PC-3 (cell line): ENCODE results near the gene HBG2. TPM values are rescaled to one million over a fixed set of nuclear protein-coding genes. Genes with fewer than 3 reads are reported as not detected.
"Not testable (repeated sequence)": the region's sequence is repeated elsewhere in the genome, so short reads cannot be mapped to it uniquely, and the experiment has no call there.

Experiments used
- ATAC-seq: fragments of 200-7000 bp; cut with Tn5 transposase; 2 replicates; pipeline ENCODE4 v1.9.1; 2020; ENCODE audit warnings: mild to moderate bottlenecking, moderate library complexity
- BruUV-seq: library from RNA; stranded (reverse); fragments of 400-500 nt; replicated peaks from 2 replicates; lab custom pipeline; 2021; lab: Mats Ljungman, UMichigan
- CTCF ChIA-PET: fragments of 300-600 bp; sonication (Branson Sonifier 250); formaldehyde crosslinking; loops from one replicate; lab custom pipeline; 2022; ENCODE audit warnings: antibody characterized with exemption; lab: Charles Lee
- POLR2A ChIA-PET: fragments of 300-600 bp; sonication (Branson Sonifier 250); formaldehyde crosslinking; loops from one replicate; lab custom pipeline; 2022; ENCODE audit warnings: antibody characterized with exemption; ENCODE audit not compliant: unreplicated experiment; lab: Charles Lee
- DNase-seq: peaks from one replicate; pipeline ENCODE4 v3.0.0-alpha.2; 2015
- H2AFZ ChIP-seq: fragments of 300-600 bp; sonication (generic); 2 replicates; pipeline ENCODE4 v1.6.0; 2016; ENCODE audit warnings: antibody characterized with exemption, low read length
- H3F3A ChIP-seq: fragments of 300-600 bp; sonication (generic); one replicate; pipeline ENCODE4 v1.6.0; 2017; ENCODE audit warnings: antibody characterized with exemption, low read length, control low read depth, mild to moderate bottlenecking; ENCODE audit not compliant: unreplicated experiment
- H3K27ac ChIP-seq: fragments of 300-600 bp; sonication (generic); 2 replicates; pipeline ENCODE4 v1.5.1; 2016; ENCODE audit warnings: mild to moderate bottlenecking, low read length
- H3K27me3 ChIP-seq: fragments of 300-600 bp; sonication (generic); 2 replicates; pipeline ENCODE4 v1.6.1; 2016; ENCODE audit warnings: low read length, mixed read lengths
- H3K36me3 ChIP-seq: fragments of 300-600 bp; sonication (generic); 2 replicates; pipeline ENCODE4 v1.6.1; 2016; ENCODE audit warnings: low read depth, mixed run types, low read length, mixed read lengths
- H3K4me1 ChIP-seq: fragments of 300-600 bp; sonication (generic); 2 replicates; pipeline ENCODE4 v1.5.1; 2016; ENCODE audit warnings: low read length; ENCODE audit not compliant: insufficient read depth
- H3K4me2 ChIP-seq: fragments of 300-600 bp; sonication (generic); 2 replicates; pipeline ENCODE4 v1.6.0; 2016; ENCODE audit warnings: low read length
- H3K4me3 ChIP-seq: fragments of 300-600 bp; sonication (generic); 2 replicates; pipeline ENCODE4 v1.5.1; 2016; ENCODE audit warnings: mild to moderate bottlenecking, low read length, mixed read lengths
- H3K79me2 ChIP-seq: fragments of 300-600 bp; sonication (generic); 2 replicates; pipeline ENCODE4 v1.6.1; 2017; ENCODE audit warnings: low read length, mixed read lengths
- H3K9ac ChIP-seq: fragments of 300-600 bp; sonication (generic); 2 replicates; pipeline ENCODE4 v1.6.0; 2016; ENCODE audit warnings: mild to moderate bottlenecking, low read length
- H3K9me2 ChIP-seq: fragments of 300-600 bp; sonication (generic); replicated peaks from 2 replicates; pipeline ENCODE4 v1.6.1; 2016; ENCODE audit warnings: mixed run types, low read length, mixed read lengths
- H3K9me3 ChIP-seq: fragments of 300-600 bp; sonication (generic); 2 replicates; pipeline ENCODE4 v1.6.1; 2016; ENCODE audit warnings: low read length, mixed read lengths
- H4K20me1 ChIP-seq: fragments of 300-600 bp; sonication (generic); 2 replicates; pipeline ENCODE4 v1.6.1; 2016; ENCODE audit warnings: low read length, mixed read lengths
- CTCF ChIP-seq: fragments of 300-600 bp; sonication (generic); conservative IDR thresholded peaks from 2 replicates; pipeline ENCODE4 v1.5.1; 2017; ENCODE audit warnings: antibody characterized with exemption, low read depth, mild to moderate bottlenecking, low read length
- EZH2 ChIP-seq: fragments of 300-600 bp; sonication (generic); IDR thresholded peaks from one replicate; pipeline ENCODE4 v1.6.1; 2017; ENCODE audit warnings: antibody characterized with exemption, mild to moderate bottlenecking, low read length; ENCODE audit not compliant: unreplicated experiment
- EZH2phosphoT487 ChIP-seq: fragments of 300-600 bp; sonication (generic); IDR thresholded peaks from 2 replicates; pipeline ENCODE4 v1.6.1; 2018; ENCODE audit warnings: mild to moderate bottlenecking, antibody characterized with exemption, low read length, borderline replicate concordance
- intact Hi-C: fragments of 100-400 bp; cut with micrococcal nuclease; formaldehyde crosslinking; loops from 2 replicates; pipeline ENCODE4 v1.9.0; 2023
- total RNA-seq: library from RNA; depleted of rRNA; stranded (reverse); fragments of >200 nt; gene quantifications from 2 replicates; pipeline ENCODE4 v1.2.3, GENCODE V29; 2014

HBG2 gene
- total RNA-seq, 1 experiment from 2014 or later, result not detected

DNA sequence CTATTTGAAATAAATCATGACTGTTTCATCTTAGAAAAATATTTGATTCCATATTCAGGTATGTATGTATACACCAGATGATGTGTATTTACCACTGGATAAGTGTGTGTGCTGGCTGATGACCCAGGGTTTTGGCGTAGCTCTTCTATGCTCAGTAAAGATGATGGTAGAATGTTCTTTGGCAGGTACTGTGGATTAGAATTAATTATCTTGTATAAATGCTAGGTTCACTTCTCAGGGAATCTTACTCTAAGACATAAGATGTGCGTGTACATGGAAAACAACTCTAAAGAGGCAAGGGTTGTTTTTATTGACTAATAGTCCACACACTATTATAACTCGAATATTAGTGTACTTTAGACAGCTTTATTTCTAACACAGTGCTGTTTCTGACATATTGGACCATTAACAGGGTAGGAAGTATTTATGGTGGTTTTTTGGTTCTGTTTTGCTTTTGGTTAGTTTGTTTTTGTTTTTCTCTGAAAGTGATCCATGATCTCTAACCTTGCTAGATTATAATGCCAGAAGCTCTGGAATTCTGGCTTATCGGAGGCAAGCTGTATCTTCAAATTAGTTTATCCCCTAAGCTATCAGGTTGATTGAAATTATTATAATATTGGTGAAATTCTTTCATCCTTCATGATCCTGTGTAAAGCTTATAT, 3.9 kb downstream of the HBG2 start:
- ChIA-PET CTCF (no interaction called here), POLR2A (no interaction called here)
- Histone ChIP-seq H3K36me3 (no peaks in the 10 kb centered on the region), H3F3A (no peaks in the 10 kb centered on the region), H3K9ac (no peak overlapping the region), H3K27ac (no peak overlapping the region), H3K79me2 (no peaks in the 10 kb centered on the region), H3K9me3 (no peaks in the 10 kb centered on the region), H3K4me2 (no peak overlapping the region), H3K4me1 (no peaks in the 10 kb centered on the region), H4K20me1 (no peaks in the 10 kb centered on the region), H3K27me3 (peaks cover 8% of the 10 kb centered on the region), H3K9me2 (no peaks in the 10 kb centered on the region), H2AFZ (no peak overlapping the region), H3K4me3 (no peak overlapping the region)
- TF ChIP-seq EZH2, result no peak
- TF ChIP-seq CTCF, result no peak
- TF ChIP-seq EZH2phosphoT487, result no peak
- ATAC-seq (no peak), DNase-seq (no peak)
- intact Hi-C loops, result no loop called here
- no TSS peak for BruUV-seq

- BruUV-seq, H2AFZ ChIP-seq, H3K36me3 ChIP-seq, H4K20me1 ChIP-seq, H3K27ac ChIP-seq, H3K9ac ChIP-seq, H3K9me2 ChIP-seq, ATAC-seq, DNase-seq, H3K79me2 ChIP-seq, intact Hi-C loops, H3K4me3 ChIP-seq, H3K4me2 ChIP-seq, CTCF ChIA-PET, POLR2A ChIA-PET, H3F3A ChIP-seq, H3K9me3 ChIP-seq, H3K4me1 ChIP-seq: not testable (repeated sequence)
- H3K27me3 ChIP-seq, result peaks cover 15% of the 10 kb centered on the region
These were observed 4.7 kb downstream of the HBG2 start, which contains the start of gene HBG1 for GRCh38 chr11:5249807-5250396. Gene HBG1 (minus strand): TSS chr11:5249857. CDS start chr11:5249804, 53 bp downstream.

- H3F3A ChIP-seq, H3K4me3 ChIP-seq, H3K4me1 ChIP-seq, H3K4me2 ChIP-seq, H2AFZ ChIP-seq, ATAC-seq, H4K20me1 ChIP-seq, H3K79me2 ChIP-seq, H3K27ac ChIP-seq, BruUV-seq, DNase-seq, H3K9me3 ChIP-seq, H3K9ac ChIP-seq, intact Hi-C loops, CTCF ChIA-PET, H3K36me3 ChIP-seq, POLR2A ChIA-PET, H3K9me2 ChIP-seq: not testable (repeated sequence)
- H3K27me3 ChIP-seq, result peaks cover 21% of the 10 kb centered on the region
These were observed 6.1 kb downstream of the HBG2 start for GRCh38 chr11:5248498-5248897.
